Erythroblast (primary cell): ENCODE data around the gene OMP.
"Not testable (repeated sequence)": the region's sequence is repeated elsewhere in the genome, so short reads cannot be mapped to it uniquely, and the experiment has no call there.

Experiments
- GATA1 ChIP-seq: IDR thresholded peaks from 2 replicates; pipeline ENCODE4 v1.6.1; 2011; ENCODE audit warnings: low read depth, mild to moderate bottlenecking, control low read depth, low read length, moderate library complexity
- POLR2A ChIP-seq: IDR thresholded peaks from 2 replicates; pipeline ENCODE4 v1.6.1; 2011; ENCODE audit warnings: mild to moderate bottlenecking, low read length

- not testable (repeated sequence) for TF ChIP-seq POLR2A, GATA1
Observed at GRCh38 chr11:77061258-77061657, 41.4 kb upstream of the OMP start.
